Astrocyte (in vitro differentiated cells and primary cell): ENCODE measurements around the gene MAP2. TPM values are rescaled to one million over a fixed set of nuclear protein-coding genes. Genes with fewer than 3 reads are reported as not detected.
"Not testable (repeated sequence)": the region's sequence is repeated elsewhere in the genome, so short reads cannot be mapped to it uniquely, and the experiment has no call there.

Experiments used
- DNase-seq: peaks from one replicate; pipeline ENCODE4 v3.0.0-alpha.2; 2010; ENCODE audit warnings: low read depth
- FAIRE-seq: peaks from 2 replicates; lab custom pipeline; 2011; peaks lifted over from hg19 to GRCh38; lab: Jason Lieb, UNC
- H2AFZ ChIP-seq: 2 replicates; pipeline ENCODE4 v1.6.0; 2012; ENCODE audit warnings: low read depth, low read length, inconsistent platforms
- H3K27ac ChIP-seq: 2 replicates; pipeline ENCODE4 v1.5.1; 2011; ENCODE audit warnings: low read depth, low read length, inconsistent platforms
- H3K27me3 ChIP-seq: 2 replicates; pipeline ENCODE4 v1.6.0; 2011; ENCODE audit warnings: low read length, inconsistent platforms; ENCODE audit not compliant: insufficient read depth
- H3K36me3 ChIP-seq: 2 replicates; pipeline ENCODE4 v1.5.1; 2011; ENCODE audit warnings: low read length, inconsistent platforms; ENCODE audit not compliant: insufficient read depth
- H3K4me1 ChIP-seq: 2 replicates; pipeline ENCODE4 v1.5.1; 2011; ENCODE audit warnings: low read length, inconsistent platforms; ENCODE audit not compliant: insufficient read depth
- H3K4me2 ChIP-seq: 2 replicates; pipeline ENCODE4 v1.6.0; 2012; ENCODE audit warnings: low read length, inconsistent platforms
- H3K4me3 ChIP-seq: 2 replicates; pipeline ENCODE4 v1.5.1; 2011; ENCODE audit warnings: low read depth, mild to moderate bottlenecking, low read length, inconsistent platforms; ENCODE audit not compliant: insufficient read depth
- H3K79me2 ChIP-seq: 2 replicates; pipeline ENCODE4 v1.6.0; 2012; ENCODE audit warnings: mild to moderate bottlenecking, low read length, inconsistent platforms; ENCODE audit not compliant: insufficient read depth
- H3K9ac ChIP-seq: 2 replicates; pipeline ENCODE4 v1.6.0; 2012; ENCODE audit warnings: mild to moderate bottlenecking, low read length, inconsistent platforms
- H3K9me3 ChIP-seq: 2 replicates; pipeline ENCODE4 v1.5.1; 2012; ENCODE audit warnings: low read depth, mild to moderate bottlenecking, low read length, inconsistent platforms; ENCODE audit not compliant: insufficient read depth
- H4K20me1 ChIP-seq: 2 replicates; pipeline ENCODE4 v1.6.0; 2012; ENCODE audit warnings: low read length, inconsistent platforms; ENCODE audit not compliant: insufficient read depth
- H3K27ac Mint-ChIP-seq: one replicate; pipeline ENCODE4 v1.8.0; 2021; ENCODE audit warnings: mild to moderate bottlenecking, mixed read lengths; ENCODE audit not compliant: unreplicated experiment
- H3K27me3 Mint-ChIP-seq: one replicate; pipeline ENCODE4 v1.8.0; 2021; ENCODE audit warnings: low read depth, mixed read lengths; ENCODE audit not compliant: unreplicated experiment
- H3K36me3 Mint-ChIP-seq: one replicate; pipeline ENCODE4 v1.8.0; 2021; ENCODE audit warnings: low read depth, mixed read lengths; ENCODE audit not compliant: unreplicated experiment
- H3K4me1 Mint-ChIP-seq: one replicate; pipeline ENCODE4 v1.8.0; 2021; ENCODE audit warnings: low read depth, mixed read lengths; ENCODE audit not compliant: unreplicated experiment
- H3K4me3 Mint-ChIP-seq: one replicate; pipeline ENCODE4 v1.8.0; 2021; ENCODE audit warnings: mild to moderate bottlenecking, moderate library complexity, mixed read lengths; ENCODE audit not compliant: unreplicated experiment
- H3K9me3 Mint-ChIP-seq: one replicate; pipeline ENCODE4 v1.8.0; 2021; ENCODE audit warnings: mild to moderate bottlenecking, mixed read lengths; ENCODE audit not compliant: unreplicated experiment
- CTCF ChIP-seq: IDR thresholded peaks from 2 replicates; pipeline ENCODE4 v1.5.1; 2011; ENCODE audit warnings: low read depth, mild to moderate bottlenecking, inconsistent platforms, low read length, moderate library complexity; ENCODE audit not compliant: insufficient read depth
- EZH2 ChIP-seq: IDR thresholded peaks from 2 replicates; pipeline ENCODE4 v1.6.1; 2012; ENCODE audit warnings: mild to moderate bottlenecking, low read length, inconsistent platforms; ENCODE audit not compliant: insufficient read depth
- total RNA-seq: library from RNA; stranded (reverse); gene quantifications from 2 replicates; pipeline ENCODE4 v1.2.1, GENCODE V29; 2021

Gene MAP2
- total RNA-seq, 1 donor from 2014 or later = 15.9 TPM

- H3K4me3 Mint-ChIP-seq = no peak overlapping the region
- FAIRE-seq = no peak
- H3K27ac Mint-ChIP-seq = no peak overlapping the region
- no peak overlapping the region for H2AFZ ChIP-seq
- peaks cover 2% of the 10 kb centered on the region for H3K4me1 Mint-ChIP-seq
- H3K9me3 ChIP-seq = no peaks in the 10 kb centered on the region
- no peaks in the 10 kb centered on the region for H3K27me3 Mint-ChIP-seq
- no peaks in the 10 kb centered on the region for H3K36me3 ChIP-seq
- no peak for DNase-seq
- H3K4me3 ChIP-seq = no peak overlapping the region
- no peaks in the 10 kb centered on the region for H3K79me2 ChIP-seq
- no peaks in the 10 kb centered on the region for H3K4me1 ChIP-seq
- no peaks in the 10 kb centered on the region for H4K20me1 ChIP-seq
- H3K9ac ChIP-seq = no peak overlapping the region
- peaks cover 3% of the 10 kb centered on the region for H3K9me3 Mint-ChIP-seq
- TF ChIP-seq EZH2 (no peak), CTCF (no peak)
- H3K4me2 ChIP-seq = no peak overlapping the region
- H3K27me3 ChIP-seq = no peaks in the 10 kb centered on the region
- no peak overlapping the region for H3K27ac ChIP-seq
- H3K36me3 Mint-ChIP-seq = no peaks in the 10 kb centered on the region
Observed at GRCh38 chr2:209592106-209592505, 168.3 kb downstream of the MAP2 start.

- Mint-ChIP-seq H3K36me3 (no peaks in the 10 kb centered on the region), H3K9me3 (peaks cover 3% of the 10 kb centered on the region), H3K4me3 (no peak overlapping the region), H3K27me3 (no peaks in the 10 kb centered on the region), H3K4me1 (no peaks in the 10 kb centered on the region), H3K27ac (no peak overlapping the region)
- Histone ChIP-seq H2AFZ (no peak overlapping the region), H4K20me1 (no peaks in the 10 kb centered on the region), H3K36me3 (no peaks in the 10 kb centered on the region), H3K4me3 (no peak overlapping the region), H3K27me3 (no peaks in the 10 kb centered on the region), H3K9ac (no peak overlapping the region), H3K27ac (no peak overlapping the region), H3K4me1 (no peaks in the 10 kb centered on the region), H3K4me2 (no peak overlapping the region), H3K9me3 (no peaks in the 10 kb centered on the region), H3K79me2 (no peaks in the 10 kb centered on the region)
- TF ChIP-seq CTCF = no peak
- TF ChIP-seq EZH2 = no peak
- DNase-seq (no peak), FAIRE-seq (no peak)
Observed at GRCh38 chr2:209593930-209594329, 170.1 kb downstream of the MAP2 start.

- H2AFZ ChIP-seq = no peak overlapping the region
- Mint-ChIP-seq H3K9me3 (peaks cover 6% of the 10 kb centered on the region), H3K27ac (no peak overlapping the region), H3K36me3 (peaks cover 2% of the 10 kb centered on the region), H3K4me1 (no peaks in the 10 kb centered on the region), H3K27me3 (no peaks in the 10 kb centered on the region), H3K4me3 (no peak overlapping the region)
- TF ChIP-seq EZH2 (no peak), CTCF (no peak)
- H3K9me3 ChIP-seq = no peaks in the 10 kb centered on the region
- no peak overlapping the region for H3K4me2 ChIP-seq
- no peaks in the 10 kb centered on the region for H3K4me1 ChIP-seq
- no peaks in the 10 kb centered on the region for H3K27me3 ChIP-seq
- no peaks in the 10 kb centered on the region for H3K36me3 ChIP-seq
- H4K20me1 ChIP-seq = no peaks in the 10 kb centered on the region
- no peak overlapping the region for H3K9ac ChIP-seq
- H3K27ac ChIP-seq = no peak overlapping the region
- no peaks in the 10 kb centered on the region for H3K79me2 ChIP-seq
- H3K4me3 ChIP-seq = no peak overlapping the region
- FAIRE-seq = no peak
- no peak for DNase-seq
Observed at GRCh38 chr2:209596262-209596661, 172.4 kb downstream of the MAP2 start.

GRCh38 chr2:209598227-209598626, 174.4 kb downstream of the MAP2 start:
- H3K4me3 ChIP-seq, H3K36me3 ChIP-seq, H3K4me2 ChIP-seq, H3K27me3 ChIP-seq, H4K20me1 ChIP-seq, H3K36me3 Mint-ChIP-seq, H3K9me3 ChIP-seq, H3K4me3 Mint-ChIP-seq, H3K9ac ChIP-seq, DNase-seq, FAIRE-seq, H2AFZ ChIP-seq, H3K79me2 ChIP-seq, H3K27ac ChIP-seq, H3K9me3 Mint-ChIP-seq, H3K4me1 ChIP-seq, H3K27me3 Mint-ChIP-seq, H3K27ac Mint-ChIP-seq, H3K4me1 Mint-ChIP-seq: not testable (repeated sequence)
